ENCODE results near the gene CDK8.
"Not testable (repeated sequence)": the region's sequence is repeated elsewhere in the genome, so short reads cannot be mapped to it uniquely, and the experiment has no call there.

Gene CDK8

DNA sequence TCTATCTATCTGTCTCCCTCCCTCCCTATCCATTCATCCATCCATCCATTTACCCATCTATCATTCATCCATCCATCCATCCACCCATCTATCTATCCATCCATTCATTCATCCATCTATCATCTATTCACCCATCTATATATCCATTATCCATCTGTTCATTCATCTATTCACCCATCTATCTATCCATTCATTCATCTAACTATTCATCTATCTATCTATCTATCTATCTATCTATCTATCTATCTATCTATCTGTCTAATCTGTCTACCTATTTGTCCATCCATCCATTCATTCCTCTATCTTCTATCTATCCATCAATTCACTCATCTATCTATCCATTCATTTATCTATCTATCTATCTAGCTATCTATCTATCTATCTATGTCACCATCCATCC, 4.4 kb upstream of the CDK8 start:
- no peak for DNase-seq (ENCODE audit: low read depth)
- TF ChIP-seq, protein P1, sequence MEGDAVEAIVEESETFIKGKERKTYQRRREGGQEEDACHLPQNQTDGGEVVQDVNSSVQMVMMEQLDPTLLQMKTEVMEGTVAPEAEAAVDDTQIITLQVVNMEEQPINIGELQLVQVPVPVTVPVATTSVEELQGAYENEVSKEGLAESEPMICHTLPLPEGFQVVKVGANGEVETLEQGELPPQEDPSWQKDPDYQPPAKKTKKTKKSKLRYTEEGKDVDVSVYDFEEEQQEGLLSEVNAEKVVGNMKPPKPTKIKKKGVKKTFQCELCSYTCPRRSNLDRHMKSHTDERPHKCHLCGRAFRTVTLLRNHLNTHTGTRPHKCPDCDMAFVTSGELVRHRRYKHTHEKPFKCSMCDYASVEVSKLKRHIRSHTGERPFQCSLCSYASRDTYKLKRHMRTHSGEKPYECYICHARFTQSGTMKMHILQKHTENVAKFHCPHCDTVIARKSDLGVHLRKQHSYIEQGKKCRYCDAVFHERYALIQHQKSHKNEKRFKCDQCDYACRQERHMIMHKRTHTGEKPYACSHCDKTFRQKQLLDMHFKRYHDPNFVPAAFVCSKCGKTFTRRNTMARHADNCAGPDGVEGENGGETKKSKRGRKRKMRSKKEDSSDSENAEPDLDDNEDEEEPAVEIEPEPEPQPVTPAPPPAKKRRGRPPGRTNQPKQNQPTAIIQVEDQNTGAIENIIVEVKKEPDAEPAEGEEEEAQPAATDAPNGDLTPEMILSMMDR (conservative IDR thresholded peaks at IDR 0.05; ENCODE audit: control insufficient read depth, insufficient read depth, low read depth, low read length), result no peak
- no peak overlapping the region for H3K4me3 ChIP-seq (ENCODE audit: control insufficient read depth, low read depth, low read length)

DNA sequence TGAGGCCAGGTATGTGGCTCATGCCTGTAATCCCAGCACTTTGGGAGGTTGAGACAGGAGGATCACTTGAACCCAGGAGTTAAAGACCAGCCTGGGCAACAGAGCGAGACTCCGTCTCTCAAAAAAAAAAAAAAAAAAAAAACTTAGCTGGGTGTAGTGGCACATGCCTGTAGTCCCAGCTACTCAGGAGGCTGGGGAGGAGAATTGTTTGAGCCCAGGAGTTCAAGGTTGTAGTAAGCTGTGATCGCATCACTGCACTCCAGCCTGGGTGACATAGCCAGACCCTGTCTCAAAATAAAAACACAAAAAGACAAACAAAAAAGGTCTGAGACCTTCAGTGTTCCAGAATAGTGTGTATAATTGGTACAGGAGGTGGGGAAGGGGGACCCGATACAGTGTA, 1.9 kb upstream of the CDK8 start:
- DNase-seq (ENCODE audit: low read depth); H3K4me3 ChIP-seq (ENCODE audit: control insufficient read depth, low read depth, low read length): not testable (repeated sequence)

DNA sequence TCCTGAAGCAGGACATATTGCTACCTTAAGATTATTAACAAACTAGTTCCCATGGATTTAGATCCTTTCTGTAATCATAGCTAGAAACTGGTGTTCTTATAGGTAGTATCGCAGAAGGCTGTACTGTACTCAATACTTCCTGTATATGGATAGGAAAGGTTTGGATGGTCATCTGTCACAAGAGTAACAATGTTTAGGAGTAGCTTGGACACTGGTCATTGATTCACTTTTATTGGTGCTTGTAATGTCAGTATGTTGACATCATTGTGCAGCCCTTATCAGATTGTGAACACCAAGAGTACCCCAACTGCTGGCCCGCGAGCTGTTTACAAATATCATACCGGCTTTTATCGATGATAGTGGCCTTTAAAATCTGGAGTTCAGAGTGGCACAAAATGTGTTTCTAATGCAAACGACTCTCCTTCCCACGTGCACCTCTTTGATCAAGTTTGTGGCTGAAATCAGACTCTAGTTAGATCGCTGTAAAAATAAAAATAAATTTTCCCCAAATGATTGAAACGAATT, 605 bp upstream of the CDK8 start:
- TF ChIP-seq, protein P1 (conservative IDR thresholded peaks at IDR 0.05; ENCODE audit: control insufficient read depth, insufficient read depth, low read depth, low read length), result no peak
- peak overlapping the region; percentile 78 for H3K4me3 ChIP-seq (ENCODE audit: control insufficient read depth, low read depth, low read length)
- no peak for DNase-seq (ENCODE audit: low read depth)

DNA sequence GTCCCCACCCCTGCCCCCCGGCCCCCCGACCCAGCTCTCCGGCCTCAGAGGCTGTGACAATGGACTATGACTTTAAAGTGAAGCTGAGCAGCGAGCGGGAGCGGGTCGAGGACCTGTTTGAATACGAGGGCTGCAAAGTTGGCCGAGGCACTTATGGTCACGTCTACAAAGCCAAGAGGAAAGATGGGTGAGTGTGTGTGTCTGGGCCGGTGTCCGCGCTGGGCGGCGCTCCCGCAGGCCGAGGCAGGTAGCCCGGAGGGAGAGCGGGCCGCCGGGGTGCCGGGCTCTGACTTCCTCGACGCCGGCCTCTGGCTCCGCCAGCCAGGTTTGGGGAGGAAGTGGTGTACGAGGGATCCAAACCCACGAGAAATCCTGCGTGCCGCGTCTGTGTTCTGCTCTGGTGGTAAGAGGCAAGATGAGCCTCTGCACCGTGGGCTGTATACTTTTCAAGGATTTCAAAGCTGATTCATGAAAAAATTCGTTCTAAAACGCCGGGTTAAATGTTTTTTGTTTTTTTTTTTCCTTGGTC, 718 bp downstream of the CDK8 start:
- peak overlapping the region; percentile 78 for H3K4me3 ChIP-seq (ENCODE audit: control insufficient read depth, low read depth, low read length)
- DNase-seq (ENCODE audit: low read depth), result peak; percentile 23
- TF ChIP-seq, protein P1 (conservative IDR thresholded peaks at IDR 0.05; ENCODE audit: control insufficient read depth, insufficient read depth, low read depth, low read length), result no peak

DNA sequence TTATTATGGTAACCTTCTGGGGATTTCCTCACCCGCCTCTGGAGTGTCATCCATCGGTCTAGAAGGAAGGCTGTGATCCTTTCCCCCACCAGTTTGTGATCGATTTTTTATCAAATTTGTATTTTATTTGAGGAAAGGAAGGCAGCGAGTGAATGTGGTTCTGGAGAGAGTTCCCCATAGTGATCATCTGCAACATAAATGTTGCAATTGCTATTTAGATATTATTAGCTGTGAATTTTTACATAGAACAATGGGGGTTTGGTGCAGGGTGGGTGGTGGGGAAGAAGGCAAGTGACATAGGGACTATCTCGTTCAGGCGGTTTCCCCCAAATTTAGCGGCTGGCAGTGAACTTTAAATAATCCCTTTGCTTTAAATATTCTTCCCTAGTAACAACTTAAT, 1.2 kb downstream of the CDK8 start:
- peak overlapping the region; percentile 78 for H3K4me3 ChIP-seq (ENCODE audit: control insufficient read depth, low read depth, low read length)
- TF ChIP-seq, protein P1 (conservative IDR thresholded peaks at IDR 0.05; ENCODE audit: control insufficient read depth, insufficient read depth, low read depth, low read length), result no peak
- DNase-seq (ENCODE audit: low read depth), result no peak

DNA sequence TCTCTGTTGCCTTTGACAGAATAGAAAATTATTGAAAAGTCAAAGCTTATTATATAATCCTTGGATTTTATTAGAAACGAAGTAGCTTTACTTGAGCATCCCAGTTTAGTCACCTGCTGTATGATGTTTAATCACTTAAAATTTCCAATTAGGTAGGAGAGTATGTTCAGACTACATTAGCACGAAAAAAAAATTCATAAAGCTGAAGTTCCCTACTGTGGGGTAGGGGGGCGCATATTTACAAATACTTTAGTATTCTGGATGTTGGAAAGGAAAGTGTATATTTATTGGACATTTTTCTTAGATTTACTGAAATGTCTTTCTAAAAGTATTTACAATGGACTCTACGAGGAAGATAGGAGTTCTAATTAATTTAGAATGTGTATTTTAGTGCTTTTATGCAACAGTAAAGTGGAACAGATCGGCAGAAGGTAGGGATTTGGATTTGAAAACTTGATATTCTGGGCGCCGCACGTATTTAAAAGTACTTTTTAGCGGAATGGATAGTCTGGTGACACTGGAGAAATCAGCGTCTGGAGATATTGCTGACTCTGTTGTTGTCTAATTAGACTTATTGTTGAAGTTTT, 1.9 kb downstream of the CDK8 start:
- DNase-seq (ENCODE audit: low read depth), result peak; percentile 6
- TF ChIP-seq, protein P1 (conservative IDR thresholded peaks at IDR 0.05; ENCODE audit: control insufficient read depth, insufficient read depth, low read depth, low read length), result peak; percentile 34
- H3K4me3 ChIP-seq (ENCODE audit: control insufficient read depth, low read depth, low read length), result peak overlapping the region; percentile 78

DNA sequence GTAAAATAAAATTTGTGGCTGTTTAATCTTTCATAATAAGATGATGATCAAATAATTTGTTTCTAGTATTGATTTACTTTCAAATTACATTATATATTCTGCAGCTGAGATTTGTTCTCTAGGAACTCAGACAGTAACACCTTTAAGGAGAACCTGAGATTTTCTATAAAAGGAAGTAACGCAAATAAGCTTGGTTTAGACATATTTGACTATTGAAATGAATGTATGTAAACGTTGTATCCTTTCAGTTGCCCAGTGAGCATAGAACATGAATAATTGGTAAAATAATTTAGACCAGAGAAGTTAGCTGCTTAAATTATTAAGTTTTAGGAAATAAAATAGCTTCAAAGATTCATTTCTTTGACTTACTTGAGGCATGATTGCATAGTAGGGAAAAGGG, 3.1 kb downstream of the CDK8 start:
- DNase-seq (ENCODE audit: low read depth), result no peak
- no peak overlapping the region for H3K4me3 ChIP-seq (ENCODE audit: control insufficient read depth, low read depth, low read length)
- TF ChIP-seq, protein P1 (conservative IDR thresholded peaks at IDR 0.05; ENCODE audit: control insufficient read depth, insufficient read depth, low read depth, low read length), result no peak
